ENCODE data around the gene SPATS2.

The SPATS2 gene

DNA sequence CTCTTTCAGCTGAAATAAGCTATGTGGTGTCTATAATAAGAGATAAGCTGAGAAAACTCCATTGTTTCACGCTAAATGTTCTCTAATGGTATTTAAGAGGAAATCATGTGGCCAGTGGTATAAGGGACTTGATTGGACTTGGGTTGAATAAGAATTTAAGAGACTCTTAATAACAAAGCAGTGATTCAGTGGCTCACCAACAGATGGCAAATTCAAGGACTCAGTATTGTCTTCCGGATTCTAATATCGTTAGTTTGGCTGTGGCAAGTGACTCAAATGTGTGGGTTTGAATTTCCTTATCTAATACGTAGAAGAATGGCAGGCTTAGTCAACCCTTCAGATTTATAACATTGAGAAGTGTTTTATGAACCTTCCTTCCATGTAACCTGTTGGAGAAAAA, 122.5 kb downstream of the SPATS2 start:
- TF ChIP-seq ZBTB7A (IDR thresholded peaks at IDR 0.05; ENCODE audit: low read depth) = no peak
- TF ChIP-seq TEAD4 (IDR thresholded peaks at IDR 0.05) = no peak

DNA sequence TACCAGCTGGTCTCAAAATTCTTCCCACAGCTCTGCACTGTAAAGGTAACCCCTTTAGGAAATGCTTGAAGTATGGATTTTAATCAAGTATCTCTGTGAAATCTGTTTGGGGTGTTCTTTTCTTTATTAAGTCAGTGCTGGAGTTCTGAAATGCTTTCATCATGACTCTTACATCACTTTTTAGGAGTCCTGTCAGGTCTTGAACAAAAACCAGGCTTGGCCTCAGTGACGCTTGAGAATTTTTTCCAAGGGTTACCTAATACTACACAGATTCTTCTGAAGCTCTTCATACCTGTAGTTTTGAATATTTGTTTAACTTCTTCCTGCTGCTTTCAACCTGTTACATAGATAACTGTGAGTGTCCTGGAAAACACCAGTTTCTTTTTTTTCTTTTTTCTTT, 124.6 kb downstream of the SPATS2 start:
- TF ChIP-seq ZBTB7A (IDR thresholded peaks at IDR 0.05; ENCODE audit: low read depth) (no peak), MAX (IDR thresholded peaks at IDR 0.05) (no peak), NFIC (IDR thresholded peaks at IDR 0.05) (no peak), CREB1 (IDR thresholded peaks at IDR 0.05; ENCODE audit: low read depth) (no peak), CEBPB (IDR thresholded peaks at IDR 0.05) (no peak), EGR1 (IDR thresholded peaks at IDR 0.05) (no peak), EP300 (IDR thresholded peaks at IDR 0.05; ENCODE audit: borderline replicate concordance) (no peak), USF1 (IDR thresholded peaks at IDR 0.05) (no peak), FOXM1 (IDR thresholded peaks at IDR 0.05; ENCODE audit: borderline replicate concordance, low read depth) (no peak), RAD21 (IDR thresholded peaks at IDR 0.05; ENCODE audit: low read depth) (no peak), YY1 (IDR thresholded peaks at IDR 0.05; ENCODE audit: low read depth) (no peak), REST (IDR thresholded peaks at IDR 0.05; ENCODE audit: low read depth) (no peak), TCF12 (IDR thresholded peaks at IDR 0.05; ENCODE audit: low read depth) (no peak), TAF1 (IDR thresholded peaks at IDR 0.05; ENCODE audit: low read depth) (no peak), TEAD4 (IDR thresholded peaks at IDR 0.05) (no peak)

GRCh38 chr12:49493900-49494299, 126.6 kb downstream of the SPATS2 start:
- TF ChIP-seq RAD21 (IDR thresholded peaks at IDR 0.05; ENCODE audit: low read depth) = no peak

DNA sequence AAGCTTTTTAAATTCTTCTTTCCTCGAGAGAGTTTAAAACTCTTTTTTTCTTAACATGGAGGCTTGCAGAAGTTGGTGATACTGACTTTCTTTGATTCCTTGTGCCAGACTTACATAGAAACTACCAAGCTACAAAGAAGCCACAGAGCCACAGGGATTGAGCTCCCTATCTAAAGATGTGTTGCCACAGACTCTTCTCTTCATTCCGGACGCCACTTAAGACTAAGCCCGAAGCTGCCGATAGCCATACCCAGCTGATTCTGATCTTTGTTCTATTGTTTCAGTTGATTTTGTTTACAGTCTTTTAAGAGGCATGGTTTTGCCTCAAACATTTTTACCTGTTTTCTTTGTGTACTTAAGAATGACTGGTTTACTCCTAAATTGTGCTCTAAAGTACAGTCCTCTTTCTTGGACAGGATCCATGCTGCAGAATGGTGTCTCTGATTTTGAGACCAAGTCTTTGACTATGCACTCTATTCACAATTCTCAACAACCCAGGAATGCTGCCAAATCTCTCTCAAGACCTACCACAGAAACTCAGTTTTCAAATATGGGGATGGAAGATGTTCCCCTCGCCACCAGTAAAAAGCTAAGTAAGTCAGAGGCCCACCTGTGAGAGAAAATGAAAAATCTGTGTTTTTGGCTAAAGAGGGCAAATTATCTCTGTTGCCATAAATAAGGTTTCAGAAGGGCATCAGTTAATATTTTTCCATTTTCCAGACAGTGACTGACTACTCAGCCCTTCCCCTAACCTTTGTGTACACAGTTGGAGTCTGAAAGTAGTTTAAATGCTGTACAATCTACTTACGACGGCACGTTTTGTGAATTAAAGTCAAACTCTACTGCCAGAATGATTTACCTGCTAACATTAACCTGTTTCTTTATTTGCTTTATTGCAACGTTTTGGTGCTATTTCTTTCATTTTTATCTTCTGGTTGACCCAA, 129.4 kb downstream of the SPATS2 start:
- TF ChIP-seq TEAD4 (IDR thresholded peaks at IDR 0.05) (no peak), USF1 (IDR thresholded peaks at IDR 0.05) (no peak), EGR1 (IDR thresholded peaks at IDR 0.05) (no peak), YY1 (IDR thresholded peaks at IDR 0.05; ENCODE audit: low read depth) (no peak), MAX (IDR thresholded peaks at IDR 0.05) (no peak), TAF1 (IDR thresholded peaks at IDR 0.05; ENCODE audit: low read depth) (no peak), CREB1 (IDR thresholded peaks at IDR 0.05; ENCODE audit: low read depth) (no peak), RAD21 (IDR thresholded peaks at IDR 0.05; ENCODE audit: low read depth) (no peak), EP300 (IDR thresholded peaks at IDR 0.05; ENCODE audit: borderline replicate concordance) (no peak), TCF12 (IDR thresholded peaks at IDR 0.05; ENCODE audit: low read depth) (no peak)

- TF ChIP-seq FOXM1 (IDR thresholded peaks at IDR 0.05; ENCODE audit: borderline replicate concordance, low read depth) (no peak), TEAD4 (IDR thresholded peaks at IDR 0.05) (no peak), USF1 (IDR thresholded peaks at IDR 0.05) (no peak), NFIC (IDR thresholded peaks at IDR 0.05) (no peak), TCF12 (IDR thresholded peaks at IDR 0.05; ENCODE audit: low read depth) (no peak), YY1 (IDR thresholded peaks at IDR 0.05; ENCODE audit: low read depth) (no peak), CREB1 (IDR thresholded peaks at IDR 0.05; ENCODE audit: low read depth) (no peak), MAX (IDR thresholded peaks at IDR 0.05) (no peak), ZBTB7A (IDR thresholded peaks at IDR 0.05; ENCODE audit: low read depth) (no peak), TAF1 (IDR thresholded peaks at IDR 0.05; ENCODE audit: low read depth) (no peak), REST (IDR thresholded peaks at IDR 0.05; ENCODE audit: low read depth) (no peak), EGR1 (IDR thresholded peaks at IDR 0.05) (no peak), EP300 (IDR thresholded peaks at IDR 0.05; ENCODE audit: borderline replicate concordance) (no peak), RAD21 (IDR thresholded peaks at IDR 0.05; ENCODE audit: low read depth) (no peak), CEBPB (IDR thresholded peaks at IDR 0.05) (no peak)
These were observed 134.6 kb downstream of the SPATS2 start for GRCh38 chr12:49501895-49502294.

All from Ishikawa (cell line).